ENCODE measurements around the gene IL3RA. TPM values are rescaled to one million over a fixed set of nuclear protein-coding genes. Genes with fewer than 3 reads are reported as not detected.
A peak's percentile ranks its signal among the peaks of the same experiment; 100 is the strongest.

Gene IL3RA
- total RNA-seq (10 to 100 TPM in 2 of 5 experiments, 1 to 10 TPM in 1, not detected in 2; 7.9 to 23.7 (median 10.5) TPM), polyA plus RNA-seq (under 1 TPM; 0.12 to 0.16 TPM), total RNA-seq (not detected)

- H3K4me3 Mint-ChIP-seq = peak within 1 kb of the TSS; percentile 77 to 97 (median 84)
- no peak within 1 kb of the TSS for H3K27ac ChIP-seq (ENCODE audit: low read depth, low read length)
- no peaks in the 10 kb centered on the region for H3K36me3 ChIP-seq (ENCODE audit: control insufficient read depth in 2 of 3, insufficient read depth in 3 of 3, low read length in 3 of 3)
- H3K4me1 Mint-ChIP-seq = peaks cover 6 to 32% (median 9%) of the 10 kb centered on the region in 7 donors
- peaks cover 0 to 10% (median 5%) of the 10 kb centered on the region in 11 donors for H3K9me3 Mint-ChIP-seq
- intact Hi-C loops (cut with micrococcal nuclease) = loop anchor here in 1 of 2 donors (2.0 to 5.0 kb wide), 4 partner anchors 14 to 1271 kb away; partner anchors contain the start of gene SLC25A6
- ChIA-PET POLR2A (no interaction called here), CTCF (no interaction called here)
- H3K4me1 ChIP-seq (ENCODE audit: control insufficient read depth in 2 of 2, insufficient read depth in 2 of 2, low read length in 2 of 2) = no peaks in the 10 kb centered on the region
- H3K27ac Mint-ChIP-seq = peak within 1 kb of the TSS in 8 of 9 donors; percentile 0 to 89 (median 42)
- peaks cover 0 to 4% (median 3%) of the 10 kb centered on the region in 5 donors for H3K27me3 Mint-ChIP-seq
- peak within 1 kb of the TSS; percentile 38 for H3K4me3 ChIP-seq (ENCODE audit: low read length)
- peak; percentile 79 for ATAC-seq
- peaks cover 0 to 50% (median 4%) of the 10 kb centered on the region in 5 donors for H3K36me3 Mint-ChIP-seq
- H3K27me3 ChIP-seq (ENCODE audit: control insufficient read depth in 2 of 2, insufficient read depth in 2 of 2, low read length in 2 of 2) = no peaks in the 10 kb centered on the region
- DNase-seq = peak in 4 of 9 donors; percentile 7 to 14 (median 12)
- H3K9me3 ChIP-seq (ENCODE audit: control insufficient read depth in 2 of 3, low read length in 3 of 3) = peaks cover 0 to 8% (median 0%) of the 10 kb centered on the region in 3 experiments
Measured at GRCh38 chrX:1336331-1336943, at the start of gene IL3RA. TSS of gene IL3RA (plus strand) at chrX:1336785. CDS start at chrX:1341766, 4,981 bp downstream.

GRCh38 chrX:1289535-1289934, 47.0 kb upstream of the IL3RA start:
- intact Hi-C loops (cut with micrococcal nuclease) = no loop called here
- Histone ChIP-seq H3K4me3 (ENCODE audit: low read length) (no peak overlapping the region), H3K36me3 (ENCODE audit: control insufficient read depth in 2 of 3, insufficient read depth in 3 of 3, low read length in 3 of 3) (no peaks in the 10 kb centered on the region), H3K4me1 (ENCODE audit: control insufficient read depth in 2 of 2, insufficient read depth in 2 of 2, low read length in 2 of 2) (no peaks in the 10 kb centered on the region), H3K27ac (ENCODE audit: low read depth, low read length) (no peak overlapping the region), H3K9me3 (ENCODE audit: control insufficient read depth in 2 of 3, low read length in 3 of 3) (no peaks in the 10 kb centered on the region), H3K27me3 (ENCODE audit: control insufficient read depth in 2 of 2, insufficient read depth in 2 of 2, low read length in 2 of 2) (no peaks in the 10 kb centered on the region)
- CTCF ChIA-PET = no interaction called here
- DNase-seq (no peak), ATAC-seq (no peak)
- POLR2A ChIA-PET = no interaction called here
- H3K9me3 Mint-ChIP-seq = peaks cover 0 to 9% (median 4%) of the 10 kb centered on the region in 11 donors
- H3K4me1 Mint-ChIP-seq = peaks cover 4 to 15% (median 11%) of the 10 kb centered on the region in 7 donors
- peaks cover 0 to 6% (median 4%) of the 10 kb centered on the region in 5 donors for H3K36me3 Mint-ChIP-seq
- peaks cover 0 to 18% (median 6%) of the 10 kb centered on the region in 5 donors for H3K27me3 Mint-ChIP-seq
- peak overlapping the region in 3 of 9 donors; percentile 33 to 78 (median 72) for H3K27ac Mint-ChIP-seq
- H3K4me3 Mint-ChIP-seq = no peak overlapping the region

GRCh38 chrX:1291110-1291740, 45.4 kb upstream of the IL3RA start:
- no peaks in the 10 kb centered on the region for H3K4me1 ChIP-seq (ENCODE audit: control insufficient read depth in 2 of 2, insufficient read depth in 2 of 2, low read length in 2 of 2)
- no peak for DNase-seq
- H3K9me3 ChIP-seq (ENCODE audit: control insufficient read depth in 2 of 3, low read length in 3 of 3) = no peaks in the 10 kb centered on the region
- Mint-ChIP-seq H3K27ac (no peak overlapping the region), H3K9me3 (peaks cover 0 to 14% (median 4%) of the 10 kb centered on the region in 11 donors), H3K36me3 (peaks cover 0 to 6% (median 4%) of the 10 kb centered on the region in 5 donors), H3K27me3 (peaks cover 0 to 27% (median 18%) of the 10 kb centered on the region in 5 donors), H3K4me3 (no peak overlapping the region), H3K4me1 (peaks cover 4 to 15% (median 11%) of the 10 kb centered on the region in 7 donors)
- H3K27me3 ChIP-seq (ENCODE audit: control insufficient read depth in 2 of 2, insufficient read depth in 2 of 2, low read length in 2 of 2) = no peaks in the 10 kb centered on the region
- no peaks in the 10 kb centered on the region for H3K36me3 ChIP-seq (ENCODE audit: control insufficient read depth in 2 of 3, insufficient read depth in 3 of 3, low read length in 3 of 3)
- H3K4me3 ChIP-seq (ENCODE audit: low read length) = no peak overlapping the region
- ATAC-seq = no peak
- ChIA-PET CTCF (no interaction called here), POLR2A (no interaction called here)
- intact Hi-C loops (cut with micrococcal nuclease) = no loop called here
- no peak overlapping the region for H3K27ac ChIP-seq (ENCODE audit: low read depth, low read length)

- intact Hi-C loops (cut with micrococcal nuclease) = no loop called here
- H3K4me1 ChIP-seq (ENCODE audit: control insufficient read depth in 2 of 2, insufficient read depth in 2 of 2, low read length in 2 of 2) = no peaks in the 10 kb centered on the region
- Mint-ChIP-seq H3K9me3 (peaks cover 0 to 14% (median 4%) of the 10 kb centered on the region in 11 donors), H3K36me3 (peaks cover 0 to 6% (median 0%) of the 10 kb centered on the region in 5 donors), H3K27me3 (peaks cover 0 to 22% (median 18%) of the 10 kb centered on the region in 5 donors), H3K4me3 (peak overlapping the region in 8 of 10 donors; percentile 14 to 71 (median 27)), H3K27ac (peak overlapping the region in 2 of 9 donors; percentile 5 to 38), H3K4me1 (peaks cover 4 to 15% (median 11%) of the 10 kb centered on the region in 7 donors)
- no peak overlapping the region for H3K4me3 ChIP-seq (ENCODE audit: low read length)
- DNase-seq (no peak), ATAC-seq (peak; percentile 24)
- H3K27ac ChIP-seq (ENCODE audit: low read depth, low read length) = no peak overlapping the region
- H3K9me3 ChIP-seq (ENCODE audit: control insufficient read depth in 2 of 3, low read length in 3 of 3) = no peaks in the 10 kb centered on the region
- POLR2A ChIA-PET = no interaction called here
- no peaks in the 10 kb centered on the region for H3K36me3 ChIP-seq (ENCODE audit: control insufficient read depth in 2 of 3, insufficient read depth in 3 of 3, low read length in 3 of 3)
- no peaks in the 10 kb centered on the region for H3K27me3 ChIP-seq (ENCODE audit: control insufficient read depth in 2 of 2, insufficient read depth in 2 of 2, low read length in 2 of 2)
- CTCF ChIA-PET = no interaction called here
Measured at GRCh38 chrX:1292575-1293290, 43.9 kb upstream of the IL3RA start.

- Histone ChIP-seq H3K27ac (ENCODE audit: low read depth, low read length) (no peak overlapping the region), H3K27me3 (ENCODE audit: control insufficient read depth in 2 of 2, insufficient read depth in 2 of 2, low read length in 2 of 2) (no peaks in the 10 kb centered on the region), H3K4me1 (ENCODE audit: control insufficient read depth in 2 of 2, insufficient read depth in 2 of 2, low read length in 2 of 2) (no peaks in the 10 kb centered on the region), H3K9me3 (ENCODE audit: control insufficient read depth in 2 of 3, low read length in 3 of 3) (no peaks in the 10 kb centered on the region), H3K36me3 (ENCODE audit: control insufficient read depth in 2 of 3, insufficient read depth in 3 of 3, low read length in 3 of 3) (no peaks in the 10 kb centered on the region), H3K4me3 (ENCODE audit: low read length) (no peak overlapping the region)
- Mint-ChIP-seq H3K4me3 (no peak overlapping the region), H3K27me3 (peaks cover 0 to 27% (median 18%) of the 10 kb centered on the region in 5 donors), H3K4me1 (peaks cover 4 to 15% (median 9%) of the 10 kb centered on the region in 7 donors), H3K36me3 (peaks cover 0 to 3% (median 3%) of the 10 kb centered on the region in 5 donors), H3K27ac (no peak overlapping the region), H3K9me3 (peaks cover 0 to 20% (median 1%) of the 10 kb centered on the region in 11 donors)
- POLR2A ChIA-PET = no interaction called here
- DNase-seq = no peak
- ATAC-seq = peak; percentile 31
- CTCF ChIA-PET = no interaction called here
- intact Hi-C loops (cut with micrococcal nuclease) = no loop called here
Measured at GRCh38 chrX:1294301-1295067, 42.1 kb upstream of the IL3RA start.

GRCh38 chrX:1295550-1295949, 41.0 kb upstream of the IL3RA start:
- peaks cover 0 to 18% (median 0%) of the 10 kb centered on the region in 11 donors for H3K9me3 Mint-ChIP-seq
- no peak for ATAC-seq
- Histone ChIP-seq H3K4me3 (ENCODE audit: low read length) (no peak overlapping the region), H3K36me3 (ENCODE audit: control insufficient read depth in 2 of 3, insufficient read depth in 3 of 3, low read length in 3 of 3) (no peaks in the 10 kb centered on the region), H3K27ac (ENCODE audit: low read depth, low read length) (no peak overlapping the region), H3K9me3 (ENCODE audit: control insufficient read depth in 2 of 3, low read length in 3 of 3) (no peaks in the 10 kb centered on the region), H3K27me3 (ENCODE audit: control insufficient read depth in 2 of 2, insufficient read depth in 2 of 2, low read length in 2 of 2) (no peaks in the 10 kb centered on the region), H3K4me1 (ENCODE audit: control insufficient read depth in 2 of 2, insufficient read depth in 2 of 2, low read length in 2 of 2) (no peaks in the 10 kb centered on the region)
- H3K4me1 Mint-ChIP-seq = peaks cover 4 to 15% (median 9%) of the 10 kb centered on the region in 7 donors
- H3K27me3 Mint-ChIP-seq = peaks cover 0 to 29% (median 18%) of the 10 kb centered on the region in 5 donors
- H3K4me3 Mint-ChIP-seq = no peak overlapping the region
- POLR2A ChIA-PET = no interaction called here
- CTCF ChIA-PET = no interaction called here
- intact Hi-C loops (cut with micrococcal nuclease) = no loop called here
- no peak overlapping the region for H3K27ac Mint-ChIP-seq
- DNase-seq = no peak
- H3K36me3 Mint-ChIP-seq = peaks cover 0 to 3% (median 0%) of the 10 kb centered on the region in 5 donors
